Breast epithelium (tissue), 4 donors: ENCODE results near the gene CNFN. TPM values are rescaled to one million over a fixed set of nuclear protein-coding genes. Genes with fewer than 3 reads are reported as not detected.

Experiments
- DNase-seq, 2 donors: peaks; one replicate each; pipeline ENCODE4 v3.0.0-alpha.2; 2019; ENCODE audit warnings: low spot score in 2 of 2
- H3K27ac ChIP-seq, 2 donors: fragments of 200-600 bp; sonication (generic) in 1 of 2; one replicate each; pipeline ENCODE4 v1.5.1; 2016 to 2019; ENCODE audit warnings: mild to moderate bottlenecking in 1 of 2
- H3K27me3 ChIP-seq, 2 donors: fragments of 200-600 bp; sonication (generic) in 1 of 2; one replicate each; pipeline versions ENCODE4 v1.5.1 to v1.6.0; 2017 to 2019; ENCODE audit warnings: control low read depth in 1 of 2, mild to moderate bottlenecking in 1 of 2
- H3K36me3 ChIP-seq: fragments of 200-600 bp; one replicate; pipeline ENCODE4 v1.5.1; 2019
- H3K4me1 ChIP-seq, 2 donors: fragments of 200-600 bp; sonication (generic); one replicate each; pipeline ENCODE4 v1.5.1; 2016 to 2019; ENCODE audit warnings: control low read depth in 1 of 2
- H3K4me3 ChIP-seq, 3 donors: fragments of 200-600 bp; sonication (generic); 1 replicate in 2 of 3; 2 replicates in 1 of 3; pipeline ENCODE4 v1.5.1; 2016 to 2019; ENCODE audit warnings: mild to moderate bottlenecking in 3 of 3, moderate library complexity in 2 of 3
- H3K9me3 ChIP-seq, 2 donors: fragments of 200-600 bp; sonication (generic) in 1 of 2; one replicate each; pipeline ENCODE4 v1.5.1; 2016 to 2019; ENCODE audit warnings: control low read depth in 1 of 2
- CTCF ChIP-seq, 3 donors: fragments of 450-650 bp; IDR thresholded peaks; one replicate each; pipeline ENCODE4 v1.5.1; 2016 to 2017; ENCODE audit warnings: antibody characterized with exemption in 3 of 3, mild to moderate bottlenecking in 3 of 3, moderate library complexity in 3 of 3
- POLR2A ChIP-seq: fragments of 450-650 bp; IDR thresholded peaks from one replicate; pipeline ENCODE4 v1.6.1; 2016; ENCODE audit warnings: antibody characterized with exemption, mild to moderate bottlenecking, moderate library complexity
- POLR2AphosphoS5 ChIP-seq, 3 donors: sonication (generic); formaldehyde crosslinking; IDR thresholded peaks; one replicate each; pipeline ENCODE4 v1.6.1; 2017; ENCODE audit warnings: antibody characterized with exemption in 3 of 3
- intact Hi-C: fragments of 100-400 bp; cut with DNase I; formaldehyde crosslinking; loops from one replicate; pipeline ENCODE4 v1.15.1; 2023; ENCODE audit warnings: low total_unique reads
- total RNA-seq, 3 donors: library from RNA; depleted of rRNA; stranded (reverse); fragments of >200 nt; gene quantifications; one replicate each; pipeline ENCODE4 v1.1.0, GENCODE V29; 2016

CNFN gene
- total RNA-seq, 3 donors from 2014 or later, result 2.6 to 4.8 (median 3.0) TPM

DNA sequence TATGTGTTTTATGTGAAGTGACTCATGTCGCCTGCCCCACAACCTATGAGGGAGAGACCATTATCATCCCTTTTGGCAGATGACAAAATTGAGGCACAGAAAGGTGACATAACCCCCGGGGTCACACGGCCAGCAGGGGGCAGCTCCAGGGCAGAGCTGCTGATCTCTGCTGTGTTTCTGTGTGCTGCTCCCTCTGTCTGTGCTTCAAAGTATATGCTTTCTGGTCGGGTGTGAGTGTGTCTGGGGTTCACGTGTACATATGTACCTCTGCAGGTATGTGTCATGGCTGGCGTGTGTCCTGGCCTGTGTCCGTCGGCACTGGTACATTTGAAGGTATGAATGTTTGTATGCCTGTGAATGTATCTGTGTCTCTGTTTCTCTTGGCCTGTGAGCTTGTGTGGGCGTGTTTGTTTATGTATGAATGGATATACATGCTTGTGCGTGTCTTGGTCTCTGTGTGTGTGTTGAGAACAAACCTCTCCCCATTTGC, 30.0 kb upstream of the CNFN start:
- TF ChIP-seq POLR2AphosphoS5 (IDR thresholded peaks at IDR 0.05) (no peak), CTCF (IDR thresholded peaks at IDR 0.05) (peak; percentile 8 to 29 (median 27))
- intact Hi-C loops, result no loop called here
- DNase-seq, result no peak
- H3K9me3 ChIP-seq, result no peaks in the 10 kb centered on the region
- no peak overlapping the region for H3K4me3 ChIP-seq
- H3K27me3 ChIP-seq, result no peaks in the 10 kb centered on the region
- peak overlapping the region; percentile 21 to 77 for H3K27ac ChIP-seq
- no peaks in the 10 kb centered on the region for H3K4me1 ChIP-seq
- H3K36me3 ChIP-seq, result no peaks in the 10 kb centered on the region

DNA sequence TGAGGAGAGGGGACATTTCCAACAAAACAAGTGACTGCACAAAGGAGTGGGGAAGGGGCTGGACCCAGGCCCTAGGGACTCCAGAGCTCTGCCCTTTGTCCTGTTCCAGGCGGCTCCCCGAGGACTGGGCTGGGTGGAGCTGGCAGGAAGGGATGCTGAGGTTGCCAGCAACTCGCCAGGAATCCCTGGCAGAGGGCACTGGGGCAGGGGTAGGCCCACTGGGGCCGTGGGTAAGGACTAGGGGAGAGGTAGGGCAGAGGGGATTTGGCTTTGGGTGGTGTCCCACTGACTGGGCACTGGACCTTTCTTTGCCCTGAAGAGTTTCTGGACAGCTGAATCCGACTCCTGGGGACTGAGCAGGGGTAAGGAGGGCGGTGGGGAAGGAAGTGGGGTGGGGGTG, 29.2 kb upstream of the CNFN start:
- DNase-seq, result no peak
- intact Hi-C loops, result no loop called here
- H3K9me3 ChIP-seq, result no peaks in the 10 kb centered on the region
- H3K27ac ChIP-seq, result peak overlapping the region in 1 of 2 donors; percentile 78
- TF ChIP-seq POLR2AphosphoS5 (IDR thresholded peaks at IDR 0.05) (no peak), POLR2A (no peak), CTCF (IDR thresholded peaks at IDR 0.05) (no peak)
- H3K36me3 ChIP-seq, result no peaks in the 10 kb centered on the region
- no peaks in the 10 kb centered on the region for H3K27me3 ChIP-seq
- H3K4me3 ChIP-seq, result peak overlapping the region in 1 of 3 donors; percentile 17
- no peaks in the 10 kb centered on the region for H3K4me1 ChIP-seq

GRCh38 chr19:42412661-42413076, 22.6 kb upstream of the CNFN start:
- Histone ChIP-seq H3K27ac (peak overlapping the region in 1 of 2 donors; percentile 61), H3K27me3 (no peaks in the 10 kb centered on the region), H3K36me3 (no peaks in the 10 kb centered on the region), H3K9me3 (no peaks in the 10 kb centered on the region), H3K4me3 (peak overlapping the region in 1 of 3 donors; percentile 40), H3K4me1 (peaks cover 0 to 3% of the 10 kb centered on the region in 2 donors)
- intact Hi-C loops, result no loop called here
- DNase-seq, result no peak
- TF ChIP-seq POLR2A (no peak), CTCF (IDR thresholded peaks at IDR 0.05) (no peak), POLR2AphosphoS5 (IDR thresholded peaks at IDR 0.05) (no peak)

GRCh38 chr19:42412227-42412626, 22.1 kb upstream of the CNFN start:
- peak overlapping the region in 1 of 2 donors; percentile 61 for H3K27ac ChIP-seq
- peak overlapping the region in 2 of 3 donors; percentile 15 to 40 for H3K4me3 ChIP-seq
- H3K27me3 ChIP-seq, result no peaks in the 10 kb centered on the region
- no peaks in the 10 kb centered on the region for H3K9me3 ChIP-seq
- H3K4me1 ChIP-seq, result peaks cover 0 to 3% of the 10 kb centered on the region in 2 donors
- TF ChIP-seq CTCF (IDR thresholded peaks at IDR 0.05) (no peak), POLR2AphosphoS5 (IDR thresholded peaks at IDR 0.05) (no peak), POLR2A (no peak)
- intact Hi-C loops, result no loop called here
- DNase-seq, result no peak
- no peaks in the 10 kb centered on the region for H3K36me3 ChIP-seq

- H3K27me3 ChIP-seq, result no peaks in the 10 kb centered on the region
- intact Hi-C loops, result no loop called here
- TF ChIP-seq POLR2A, result no peak
- TF ChIP-seq CTCF (IDR thresholded peaks at IDR 0.05), result no peak
- TF ChIP-seq POLR2AphosphoS5 (IDR thresholded peaks at IDR 0.05), result no peak
- H3K4me1 ChIP-seq, result peaks cover 0 to 3% of the 10 kb centered on the region in 2 donors
- H3K4me3 ChIP-seq, result peak overlapping the region in 2 of 3 donors; percentile 15 to 40
- H3K9me3 ChIP-seq, result no peaks in the 10 kb centered on the region
- no peaks in the 10 kb centered on the region for H3K36me3 ChIP-seq
- DNase-seq, result no peak
- peak overlapping the region in 1 of 2 donors; percentile 61 for H3K27ac ChIP-seq
Measured at GRCh38 chr19:42411581-42412178, 21.6 kb upstream of the CNFN start.
